Measurements from ENCODE around the gene CD82. TPM values are rescaled to one million over a fixed set of nuclear protein-coding genes. Genes with fewer than 3 reads are reported as not detected.
A peak's percentile ranks its signal among the peaks of the same experiment; 100 is the strongest.

The CD82 gene
- total RNA-seq, 2 experiments from 2014 or later = 1.2 to 6.4 TPM

- intact Hi-C loops (cut with micrococcal nuclease; ENCODE audit: unreplicated experiment) = loop anchor here (10.0 kb wide), 1 partner anchor 522 kb away; no protein-coding TSS in a partner anchor
- POLR2A ChIA-PET = no interaction called here
These were observed 2.5 kb upstream of the CD82 start for GRCh38 chr11:44562845-44563460.

GRCh38 chr11:44563711-44564110 is 1.8 kb upstream of the CD82 start:
- Histone ChIP-seq H3K9me2 (ENCODE audit: insufficient read depth, low read length) (no peaks in the 10 kb centered on the region), H4K20me1 (ENCODE audit: insufficient read depth, low read length) (no peaks in the 10 kb centered on the region), H3K4me3 (ENCODE audit: low read depth, low read length, poor library complexity, severe bottlenecking) (no peak overlapping the region), H3K79me2 (ENCODE audit: insufficient read depth, low read depth, low read length) (no peaks in the 10 kb centered on the region), H3K36me3 (ENCODE audit: insufficient read depth, low read length) (no peaks in the 10 kb centered on the region), H3K4me1 (ENCODE audit: insufficient read depth, low read length, poor library complexity, severe bottlenecking) (peaks cover 42% of the 10 kb centered on the region), H3K27ac (ENCODE audit: low read depth, low read length, poor library complexity, severe bottlenecking) (no peak overlapping the region), H2AFZ (ENCODE audit: low read length) (no peak overlapping the region), H3K9me3 (ENCODE audit: low read length) (no peaks in the 10 kb centered on the region), H3K4me2 (ENCODE audit: low read length) (no peak overlapping the region)
- ChIA-PET CTCF (ENCODE audit: unreplicated experiment) (interaction anchor here (1.0 kb wide), 1 partner anchor 11 kb away, joined by 4 read pairs; no protein-coding TSS in a partner anchor), POLR2A (interaction anchor here (0.6 to 0.7 kb wide), 2 partner anchors 46 to 225 kb away, joined by 3 to 4 read pairs; no protein-coding TSS in a partner anchor)
- intact Hi-C loops (cut with micrococcal nuclease; ENCODE audit: unreplicated experiment) = loop anchor here (10.0 kb wide), 1 partner anchor 521 kb away; no protein-coding TSS in a partner anchor
- DNase-seq (ENCODE audit: low spot score) = no peak
- no TSS peak for BruUV-seq (replicated peaks)
- TF ChIP-seq CTCF (conservative IDR thresholded peaks at IDR 0.05; ENCODE audit: low read length) (no peak), EZH2phosphoT487 (IDR thresholded peaks at IDR 0.05; ENCODE audit: borderline replicate concordance, low read depth, low read length) (no peak)

More at GRCh38 chr11:44562845-44563460, 2.5 kb upstream of the CD82 start:
- no peaks in the 10 kb centered on the region for H3K79me2 ChIP-seq (ENCODE audit: insufficient read depth, low read depth, low read length)
- H2AFZ ChIP-seq (ENCODE audit: low read length) = no peak overlapping the region
- H3K4me3 ChIP-seq (ENCODE audit: low read depth, low read length, poor library complexity, severe bottlenecking) = no peak overlapping the region
- no peak overlapping the region for H3K4me2 ChIP-seq (ENCODE audit: low read length)
- BruUV-seq (replicated peaks) = no TSS peak
- TF ChIP-seq EZH2phosphoT487 (IDR thresholded peaks at IDR 0.05; ENCODE audit: borderline replicate concordance, low read depth, low read length) (no peak), CTCF (conservative IDR thresholded peaks at IDR 0.05; ENCODE audit: low read length) (no peak)
- H3K36me3 ChIP-seq (ENCODE audit: insufficient read depth, low read length) = no peaks in the 10 kb centered on the region
- H3K9me2 ChIP-seq (ENCODE audit: insufficient read depth, low read length) = no peaks in the 10 kb centered on the region
- H3K27ac ChIP-seq (ENCODE audit: low read depth, low read length, poor library complexity, severe bottlenecking) = no peak overlapping the region
- DNase-seq (ENCODE audit: low spot score) = no peak
- CTCF ChIA-PET (ENCODE audit: unreplicated experiment) = interaction anchor here (1.0 kb wide), 1 partner anchor 10 kb away, joined by 4 read pairs; no protein-coding TSS in a partner anchor
- peaks cover 42% of the 10 kb centered on the region for H3K4me1 ChIP-seq (ENCODE audit: insufficient read depth, low read length, poor library complexity, severe bottlenecking)
- no peaks in the 10 kb centered on the region for H4K20me1 ChIP-seq (ENCODE audit: insufficient read depth, low read length)
- H3K9me3 ChIP-seq (ENCODE audit: low read length) = no peaks in the 10 kb centered on the region

DNA sequence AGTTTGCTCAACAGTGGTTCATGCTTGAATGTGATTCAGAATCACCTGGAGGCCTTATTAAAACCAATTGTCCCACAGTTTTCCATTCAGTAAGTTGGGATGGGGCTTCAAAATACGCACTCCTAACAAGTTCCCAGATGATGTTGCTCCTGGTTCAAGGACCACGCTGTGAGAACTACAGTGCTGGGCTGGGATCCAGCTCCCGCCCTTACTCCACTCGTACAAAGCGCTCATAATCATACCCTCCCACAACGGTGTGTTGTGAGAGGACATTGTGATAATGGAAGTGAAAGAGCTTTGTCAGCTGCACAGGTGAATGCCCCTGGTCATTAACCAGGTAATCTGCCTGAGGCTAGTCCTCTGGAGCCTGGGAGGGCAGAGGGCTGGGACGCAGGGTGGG is 1.3 kb upstream of the CD82 start:
- no TSS peak for BruUV-seq (replicated peaks)
- ChIA-PET POLR2A (interaction anchor here (0.6 to 0.7 kb wide), 2 partner anchors 46 to 225 kb away, joined by 3 to 4 read pairs; no protein-coding TSS in a partner anchor), CTCF (ENCODE audit: unreplicated experiment) (no interaction called here)
- Histone ChIP-seq H3K9me2 (ENCODE audit: insufficient read depth, low read length) (no peaks in the 10 kb centered on the region), H3K27ac (ENCODE audit: low read depth, low read length, poor library complexity, severe bottlenecking) (no peak overlapping the region), H4K20me1 (ENCODE audit: insufficient read depth, low read length) (no peaks in the 10 kb centered on the region), H3K4me2 (ENCODE audit: low read length) (no peak overlapping the region), H3K36me3 (ENCODE audit: insufficient read depth, low read length) (no peaks in the 10 kb centered on the region), H2AFZ (ENCODE audit: low read length) (0 out of 2 replicates have a peak overlapping the region, but pooled peaks have one; percentile 43), H3K79me2 (ENCODE audit: insufficient read depth, low read depth, low read length) (no peaks in the 10 kb centered on the region), H3K4me3 (ENCODE audit: low read depth, low read length, poor library complexity, severe bottlenecking) (no peak overlapping the region), H3K9me3 (ENCODE audit: low read length) (no peaks in the 10 kb centered on the region), H3K4me1 (ENCODE audit: insufficient read depth, low read length, poor library complexity, severe bottlenecking) (peaks cover 42% of the 10 kb centered on the region)
- DNase-seq (ENCODE audit: low spot score) = no peak
- TF ChIP-seq CTCF (conservative IDR thresholded peaks at IDR 0.05; ENCODE audit: low read length) = no peak
- no peak for TF ChIP-seq EZH2phosphoT487 (IDR thresholded peaks at IDR 0.05; ENCODE audit: borderline replicate concordance, low read depth, low read length)
- intact Hi-C loops (cut with micrococcal nuclease; ENCODE audit: unreplicated experiment) = loop anchor here (10.0 kb wide), 1 partner anchor 521 kb away; no protein-coding TSS in a partner anchor
